ENCODE measurements around the gene SLC7A1. TPM values are rescaled to one million over a fixed set of nuclear protein-coding genes. Genes with fewer than 3 reads are reported as not detected.

Gene SLC7A1
- total RNA-seq, 1 experiment from 2014 or later, result 84.5 TPM

GRCh38 chr13:29472332-29472961 is 123.0 kb downstream of the SLC7A1 start:
- no peaks in the 10 kb centered on the region; the same call in 1 of the 2 replicates for H3K27me3 Mint-ChIP-seq (ENCODE audit: low read depth)
- H3K4me3 Mint-ChIP-seq, result no peak overlapping the region
- no peak overlapping the region for H3K27ac Mint-ChIP-seq
- no peaks in the 10 kb centered on the region for H3K36me3 Mint-ChIP-seq
- H3K9me3 Mint-ChIP-seq, result no peaks in the 10 kb centered on the region
- ChIA-PET POLR2A (no interaction called here), CTCF (interaction anchor here (0.6 to 4.1 kb wide), 27 partner anchors 9 to 380 kb away, joined by 3 to 37 read pairs (median 4); no protein-coding TSS in a partner anchor)
- peak; percentile 68 for DNase-seq (ENCODE audit: low spot score)
- no peak for TF ChIP-seq MYBL2 (CRISPR knock-in tag; IDR thresholded peaks at IDR 0.05)
- TF ChIP-seq HMGXB4 (CRISPR knock-in tag; IDR thresholded peaks at IDR 0.05), result 0 out of 2 replicates have a peak, but pooled peaks have one; percentile 19
- TF ChIP-seq CTCF (IDR thresholded peaks at IDR 0.05), result peak; percentile 81
- no peak for TF ChIP-seq FOXJ3 (CRISPR knock-in tag; IDR thresholded peaks at IDR 0.05; ENCODE audit: borderline replicate concordance)
- TF ChIP-seq IRF2 (CRISPR knock-in tag; IDR thresholded peaks at IDR 0.05; ENCODE audit: borderline replicate concordance, low read depth), result no peak
- no peak for TF ChIP-seq PRDM15 (CRISPR knock-in tag; IDR thresholded peaks at IDR 0.05)
- no peak for TF ChIP-seq ARID4B (CRISPR knock-in tag; IDR thresholded peaks at IDR 0.05; ENCODE audit: borderline replicate concordance)
- TF ChIP-seq GRHL2 (CRISPR knock-in tag; IDR thresholded peaks at IDR 0.05; ENCODE audit: insufficient replicate concordance, severe bottlenecking), result no peak
- TF ChIP-seq E2F4 (CRISPR knock-in tag; IDR thresholded peaks at IDR 0.05; ENCODE audit: borderline replicate concordance, low read depth), result no peak
- TF ChIP-seq CDX4 (CRISPR knock-in tag; IDR thresholded peaks at IDR 0.05; ENCODE audit: borderline replicate concordance), result no peak
- H3K4me1 Mint-ChIP-seq, result no peaks in the 10 kb centered on the region
- ATAC-seq, result peak; percentile 76

All from WTC11 (cell line).